ENCODE data around the gene PRG3.
A peak's percentile ranks its signal among the peaks of the same experiment; 100 is the strongest.

Gene PRG3

GRCh38 chr11:57380975-57381374 lies at the start of gene PRG3:
PRG3 (minus strand) TSS chr11:57381150; CDS start chr11:57380708, 442 bp downstream.
- H3K4me1 ChIP-seq (ENCODE audit: control insufficient read depth in 5 of 5, insufficient read depth in 5 of 5, low read length in 5 of 5), result no peaks in the 10 kb centered on the region
- H3K27me3 ChIP-seq (ENCODE audit: control insufficient read depth in 5 of 5, insufficient read depth in 4 of 5, low read length in 5 of 5), result peaks cover 0 to 13% (median 6%) of the 10 kb centered on the region in 5 donors
- no peak within 1 kb of the TSS for H3K9ac ChIP-seq (ENCODE audit: low read length in 5 of 5)
- H3K36me3 ChIP-seq (ENCODE audit: control insufficient read depth in 5 of 5, insufficient read depth in 5 of 5, low read length in 5 of 5), result no peaks in the 10 kb centered on the region
- no peak within 1 kb of the TSS for H3K27ac ChIP-seq (ENCODE audit: low read depth, low read length)
- no peak within 1 kb of the TSS for H3K4me3 ChIP-seq (ENCODE audit: low read depth in 1 of 5, low read length in 5 of 5)
- H3K9me3 ChIP-seq (ENCODE audit: control insufficient read depth in 5 of 5, low read length in 5 of 5), result no peaks in the 10 kb centered on the region

- Histone ChIP-seq H3K9me3 (ENCODE audit: control insufficient read depth in 5 of 5, low read length in 5 of 5) (no peaks in the 10 kb centered on the region), H3K9ac (ENCODE audit: low read length in 5 of 5) (no peak overlapping the region), H3K27ac (ENCODE audit: low read depth, low read length) (no peak overlapping the region), H3K4me1 (ENCODE audit: control insufficient read depth in 5 of 5, insufficient read depth in 5 of 5, low read length in 5 of 5) (peaks cover 16 to 57% (median 52%) of the 10 kb centered on the region in 5 donors), H3K36me3 (ENCODE audit: control insufficient read depth in 5 of 5, insufficient read depth in 5 of 5, low read length in 5 of 5) (no peaks in the 10 kb centered on the region), H3K4me3 (ENCODE audit: low read depth in 1 of 5, low read length in 5 of 5) (no peak overlapping the region), H3K27me3 (ENCODE audit: control insufficient read depth in 5 of 5, insufficient read depth in 4 of 5, low read length in 5 of 5) (no peaks in the 10 kb centered on the region)
These were observed 49.0 kb upstream of the PRG3 start for GRCh38 chr11:57429946-57430345.

GRCh38 chr11:57428643-57429042 lies 47.7 kb upstream of the PRG3 start:
- H3K4me3 ChIP-seq (ENCODE audit: low read depth in 1 of 5, low read length in 5 of 5), result no peak overlapping the region
- no peak overlapping the region for H3K27ac ChIP-seq (ENCODE audit: low read depth, low read length)
- peaks cover 0 to 6% (median 5%) of the 10 kb centered on the region in 5 donors for H3K36me3 ChIP-seq (ENCODE audit: control insufficient read depth in 5 of 5, insufficient read depth in 5 of 5, low read length in 5 of 5)
- H3K9ac ChIP-seq (ENCODE audit: low read length in 5 of 5), result no peak overlapping the region
- peaks cover 24 to 60% (median 57%) of the 10 kb centered on the region in 5 donors for H3K4me1 ChIP-seq (ENCODE audit: control insufficient read depth in 5 of 5, insufficient read depth in 5 of 5, low read length in 5 of 5)
- H3K27me3 ChIP-seq (ENCODE audit: control insufficient read depth in 5 of 5, insufficient read depth in 4 of 5, low read length in 5 of 5), result no peaks in the 10 kb centered on the region
- H3K9me3 ChIP-seq (ENCODE audit: control insufficient read depth in 5 of 5, low read length in 5 of 5), result no peaks in the 10 kb centered on the region

GRCh38 chr11:57427727-57428082 lies 46.8 kb upstream of the PRG3 start:
- peak overlapping the region in 2 of 5 donors; percentile 68 to 73 for H3K4me3 ChIP-seq (ENCODE audit: low read depth in 1 of 5, low read length in 5 of 5)
- H3K27ac ChIP-seq (ENCODE audit: low read depth, low read length), result peak overlapping the region; percentile 96
- peaks cover 24 to 60% (median 58%) of the 10 kb centered on the region in 5 donors for H3K4me1 ChIP-seq (ENCODE audit: control insufficient read depth in 5 of 5, insufficient read depth in 5 of 5, low read length in 5 of 5)
- H3K9ac ChIP-seq (ENCODE audit: low read length in 5 of 5), result peak overlapping the region in 3 of 5 donors; percentile 82 to 86 (median 84)
- no peaks in the 10 kb centered on the region for H3K9me3 ChIP-seq (ENCODE audit: control insufficient read depth in 5 of 5, low read length in 5 of 5)
- H3K36me3 ChIP-seq (ENCODE audit: control insufficient read depth in 5 of 5, insufficient read depth in 5 of 5, low read length in 5 of 5), result peaks cover 0 to 13% (median 7%) of the 10 kb centered on the region in 5 donors
- H3K27me3 ChIP-seq (ENCODE audit: control insufficient read depth in 5 of 5, insufficient read depth in 4 of 5, low read length in 5 of 5), result no peaks in the 10 kb centered on the region

- Histone ChIP-seq H3K9me3 (ENCODE audit: control insufficient read depth in 5 of 5, low read length in 5 of 5) (no peaks in the 10 kb centered on the region), H3K27ac (ENCODE audit: low read depth, low read length) (peak within 1 kb of the TSS; percentile 96), H3K4me1 (ENCODE audit: control insufficient read depth in 5 of 5, insufficient read depth in 5 of 5, low read length in 5 of 5) (peaks cover 24 to 54% (median 52%) of the 10 kb centered on the region in 5 donors), H3K9ac (ENCODE audit: low read length in 5 of 5) (peak within 1 kb of the TSS; percentile 70 to 86 (median 82)), H3K36me3 (ENCODE audit: control insufficient read depth in 5 of 5, insufficient read depth in 5 of 5, low read length in 5 of 5) (peaks cover 0 to 19% (median 8%) of the 10 kb centered on the region in 5 donors), H3K27me3 (ENCODE audit: control insufficient read depth in 5 of 5, insufficient read depth in 4 of 5, low read length in 5 of 5) (no peaks in the 10 kb centered on the region), H3K4me3 (ENCODE audit: low read depth in 1 of 5, low read length in 5 of 5) (peak within 1 kb of the TSS; percentile 57 to 73 (median 60))
These were observed 46.2 kb upstream of the PRG3 start, which contains the start of gene SLC43A3 for GRCh38 chr11:57426929-57427726. SLC43A3 (minus strand) TSS chr11:57427121; CDS start chr11:57426172, 949 bp downstream.

- Histone ChIP-seq H3K9me3 (ENCODE audit: control insufficient read depth in 5 of 5, low read length in 5 of 5) (no peaks in the 10 kb centered on the region), H3K27ac (ENCODE audit: low read depth, low read length) (peak overlapping the region; percentile 96), H3K4me1 (ENCODE audit: control insufficient read depth in 5 of 5, insufficient read depth in 5 of 5, low read length in 5 of 5) (peaks cover 24 to 50% (median 48%) of the 10 kb centered on the region in 5 donors), H3K36me3 (ENCODE audit: control insufficient read depth in 5 of 5, insufficient read depth in 5 of 5, low read length in 5 of 5) (peaks cover 0 to 21% (median 9%) of the 10 kb centered on the region in 5 donors), H3K9ac (ENCODE audit: low read length in 5 of 5) (peak overlapping the region; percentile 70 to 86 (median 82)), H3K4me3 (ENCODE audit: low read depth in 1 of 5, low read length in 5 of 5) (peak overlapping the region; percentile 57 to 68 (median 60)), H3K27me3 (ENCODE audit: control insufficient read depth in 5 of 5, insufficient read depth in 4 of 5, low read length in 5 of 5) (no peaks in the 10 kb centered on the region)
These were observed 45.5 kb upstream of the PRG3 start for GRCh38 chr11:57426439-57426928.

- Histone ChIP-seq H3K9me3 (ENCODE audit: control insufficient read depth in 5 of 5, low read length in 5 of 5) (no peaks in the 10 kb centered on the region), H3K27ac (ENCODE audit: low read depth, low read length) (peak overlapping the region; percentile 96), H3K4me1 (ENCODE audit: control insufficient read depth in 5 of 5, insufficient read depth in 5 of 5, low read length in 5 of 5) (peaks cover 24 to 50% (median 48%) of the 10 kb centered on the region in 5 donors), H3K4me3 (ENCODE audit: low read depth in 1 of 5, low read length in 5 of 5) (peak overlapping the region; percentile 57 to 68 (median 60)), H3K36me3 (ENCODE audit: control insufficient read depth in 5 of 5, insufficient read depth in 5 of 5, low read length in 5 of 5) (peaks cover 0 to 25% (median 15%) of the 10 kb centered on the region in 5 donors), H3K27me3 (ENCODE audit: control insufficient read depth in 5 of 5, insufficient read depth in 4 of 5, low read length in 5 of 5) (no peaks in the 10 kb centered on the region), H3K9ac (ENCODE audit: low read length in 5 of 5) (peak overlapping the region; percentile 70 to 86 (median 82))
These were observed 44.9 kb upstream of the PRG3 start for GRCh38 chr11:57425565-57426438.

GRCh38 chr11:57424792-57425564 lies 44.0 kb upstream of the PRG3 start:
- H3K4me1 ChIP-seq (ENCODE audit: control insufficient read depth in 5 of 5, insufficient read depth in 5 of 5, low read length in 5 of 5), result peaks cover 24 to 50% (median 48%) of the 10 kb centered on the region in 5 donors
- H3K27me3 ChIP-seq (ENCODE audit: control insufficient read depth in 5 of 5, insufficient read depth in 4 of 5, low read length in 5 of 5), result no peaks in the 10 kb centered on the region
- peaks cover 0 to 34% (median 23%) of the 10 kb centered on the region in 5 donors for H3K36me3 ChIP-seq (ENCODE audit: control insufficient read depth in 5 of 5, insufficient read depth in 5 of 5, low read length in 5 of 5)
- no peaks in the 10 kb centered on the region for H3K9me3 ChIP-seq (ENCODE audit: control insufficient read depth in 5 of 5, low read length in 5 of 5)
- H3K9ac ChIP-seq (ENCODE audit: low read length in 5 of 5), result peak overlapping the region in 4 of 5 donors; percentile 70 to 86 (median 78)
- H3K27ac ChIP-seq (ENCODE audit: low read depth, low read length), result peak overlapping the region; percentile 96
- peak overlapping the region; percentile 23 to 68 (median 57) for H3K4me3 ChIP-seq (ENCODE audit: low read depth in 1 of 5, low read length in 5 of 5)

- Histone ChIP-seq H3K27ac (ENCODE audit: low read depth, low read length) (peak overlapping the region; percentile 96), H3K9me3 (ENCODE audit: control insufficient read depth in 5 of 5, low read length in 5 of 5) (no peaks in the 10 kb centered on the region), H3K4me1 (ENCODE audit: control insufficient read depth in 5 of 5, insufficient read depth in 5 of 5, low read length in 5 of 5) (peaks cover 24 to 50% (median 48%) of the 10 kb centered on the region in 5 donors), H3K9ac (ENCODE audit: low read length in 5 of 5) (peak overlapping the region in 4 of 5 donors; percentile 50 to 71 (median 62)), H3K4me3 (ENCODE audit: low read depth in 1 of 5, low read length in 5 of 5) (peak overlapping the region in 4 of 5 donors; percentile 54 to 68 (median 58)), H3K27me3 (ENCODE audit: control insufficient read depth in 5 of 5, insufficient read depth in 4 of 5, low read length in 5 of 5) (no peaks in the 10 kb centered on the region), H3K36me3 (ENCODE audit: control insufficient read depth in 5 of 5, insufficient read depth in 5 of 5, low read length in 5 of 5) (peaks cover 0 to 36% (median 27%) of the 10 kb centered on the region in 5 donors)
These were observed 43.3 kb upstream of the PRG3 start for GRCh38 chr11:57424137-57424791.
